Measurements from ENCODE around the gene PDE11A.

Gene PDE11A

DNA sequence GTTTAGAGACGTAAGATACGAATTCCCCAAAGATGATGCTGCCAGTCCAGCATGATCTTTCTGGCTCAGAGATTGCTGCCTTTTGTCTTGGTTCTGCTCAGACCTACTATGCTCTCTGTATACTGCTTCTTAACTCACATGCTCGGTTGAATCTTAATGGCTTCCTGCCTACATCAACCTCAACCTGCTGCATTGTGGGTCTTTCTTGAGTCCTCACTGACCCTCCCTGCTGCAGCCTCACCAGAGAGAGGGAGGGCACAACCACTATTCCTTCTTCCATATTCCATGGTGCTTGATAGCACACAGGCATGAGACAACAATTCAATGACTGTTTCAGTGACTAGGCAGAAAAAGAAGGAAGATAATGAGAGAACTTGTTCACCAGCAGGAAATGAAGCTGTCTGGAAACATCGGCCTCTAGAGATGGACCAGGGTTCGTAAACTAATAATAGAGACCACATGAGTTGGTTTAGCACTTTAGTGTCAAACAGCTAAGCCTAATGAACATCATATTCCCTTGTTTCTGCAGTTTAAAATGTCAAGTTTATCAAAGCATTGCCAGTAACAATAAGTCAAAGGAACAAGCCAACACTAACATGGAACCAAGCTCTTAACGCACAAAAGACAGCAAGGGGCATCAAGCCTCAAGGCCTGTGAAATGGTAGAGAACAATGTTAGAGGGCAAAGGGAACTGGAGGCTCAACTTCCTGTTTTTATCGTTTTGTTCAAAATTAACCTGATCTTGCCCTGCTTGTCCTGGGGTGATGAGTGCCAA lies 333.9 kb downstream of the PDE11A start:
- CTCF ChIA-PET = no interaction called here
- H3K4me3 Mint-ChIP-seq = no peak overlapping the region
- H3K27me3 Mint-ChIP-seq = peaks cover 4% of the 10 kb centered on the region
- no peak for DNase-seq
- no peaks in the 10 kb centered on the region for H3K9me3 Mint-ChIP-seq
- no peaks in the 10 kb centered on the region for H3K4me1 Mint-ChIP-seq
- H3K36me3 Mint-ChIP-seq = no peaks in the 10 kb centered on the region
- H3K27ac Mint-ChIP-seq = no peak overlapping the region

DNA sequence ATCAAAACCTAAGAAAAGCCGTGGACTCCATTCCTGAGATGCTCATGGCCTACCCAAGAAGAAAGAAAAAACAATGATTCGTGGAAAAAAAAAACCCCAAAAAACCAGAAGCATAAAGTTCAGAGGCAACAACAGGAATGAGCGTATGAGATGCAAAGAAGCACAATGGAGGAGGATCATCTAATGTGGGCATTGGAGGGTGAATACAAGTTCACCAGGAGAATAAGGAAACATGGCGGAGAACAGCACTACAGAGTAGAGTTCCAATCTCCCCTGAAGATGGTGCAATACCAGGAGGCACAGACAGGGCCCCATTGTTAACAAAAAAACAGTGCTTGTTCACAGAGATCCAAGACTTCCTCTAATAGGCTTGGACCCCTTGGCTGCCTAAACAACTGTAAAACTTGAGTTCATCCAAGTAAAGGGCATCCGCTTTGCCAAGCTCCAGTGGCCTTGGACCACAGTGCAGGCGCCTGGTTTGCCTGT lies 337.2 kb downstream of the PDE11A start:
- CTCF ChIA-PET = no interaction called here
- Mint-ChIP-seq H3K9me3 (no peaks in the 10 kb centered on the region), H3K27me3 (peaks cover 6% of the 10 kb centered on the region), H3K36me3 (no peaks in the 10 kb centered on the region), H3K4me3 (no peak overlapping the region), H3K4me1 (no peaks in the 10 kb centered on the region), H3K27ac (no peak overlapping the region)
- DNase-seq = no peak

DNA sequence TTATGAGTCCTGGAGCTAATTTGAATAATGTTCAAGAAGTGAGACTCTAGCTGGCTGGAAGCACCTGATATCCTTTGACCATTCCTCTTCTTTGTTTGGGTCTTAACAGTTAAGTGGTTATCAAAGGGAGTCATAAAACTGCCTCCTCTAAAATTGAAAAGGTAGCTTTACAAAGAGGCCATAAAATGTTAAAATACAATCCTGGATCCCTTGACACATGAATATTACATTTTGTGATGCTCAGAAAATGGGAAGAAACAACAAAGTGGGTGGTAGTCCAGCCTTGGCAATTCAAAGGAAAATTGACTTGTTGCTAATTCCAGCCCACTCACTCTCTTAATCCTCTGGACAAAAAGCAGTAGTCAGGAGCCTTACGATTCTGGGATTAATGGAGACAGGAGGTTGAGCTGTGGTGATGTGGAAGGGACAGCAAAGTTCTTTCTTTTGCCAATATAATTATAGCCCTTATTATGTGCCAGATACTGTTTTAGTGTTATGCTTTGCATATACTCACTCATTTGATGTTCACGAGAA lies 339.2 kb downstream of the PDE11A start:
- Mint-ChIP-seq H3K4me1 (no peaks in the 10 kb centered on the region), H3K27ac (no peak overlapping the region), H3K9me3 (no peaks in the 10 kb centered on the region), H3K36me3 (no peaks in the 10 kb centered on the region), H3K4me3 (no peak overlapping the region), H3K27me3 (peaks cover 12% of the 10 kb centered on the region)
- DNase-seq = no peak
- CTCF ChIA-PET = interaction anchor here (1.0 kb wide), 1 partner anchor 9 kb away, joined by 3 read pairs; no protein-coding TSS in a partner anchor

DNA sequence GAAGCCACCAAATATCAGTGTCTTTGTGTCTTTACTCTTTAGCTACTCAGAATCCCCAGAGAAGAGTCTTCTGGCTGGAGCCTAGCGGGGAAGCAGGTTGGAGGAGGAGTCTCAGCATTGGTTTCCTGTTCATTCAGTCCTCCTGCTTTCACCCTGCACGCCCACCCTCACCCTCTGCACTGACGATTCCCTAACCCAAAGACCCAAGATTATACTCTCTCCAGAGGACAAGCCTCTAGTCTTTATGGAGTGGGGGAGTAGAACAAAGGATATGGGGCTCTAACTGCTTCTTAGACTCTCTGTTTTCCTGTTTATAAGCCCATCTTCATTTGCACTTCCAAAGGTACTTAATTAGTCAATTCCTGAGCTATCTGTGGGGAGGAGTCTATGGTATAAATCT lies 341.2 kb downstream of the PDE11A start:
- CTCF ChIA-PET = interaction anchor here (0.6 to 0.9 kb wide), 2 partner anchors 32 to 396 kb away, joined by 3 to 4 read pairs; no protein-coding TSS in a partner anchor
- DNase-seq = no peak
- H3K27ac Mint-ChIP-seq = no peak overlapping the region
- H3K9me3 Mint-ChIP-seq = no peaks in the 10 kb centered on the region
- H3K27me3 Mint-ChIP-seq = peaks cover 23% of the 10 kb centered on the region
- H3K36me3 Mint-ChIP-seq = no peaks in the 10 kb centered on the region
- H3K4me3 Mint-ChIP-seq = no peak overlapping the region
- H3K4me1 Mint-ChIP-seq = no peaks in the 10 kb centered on the region

DNA sequence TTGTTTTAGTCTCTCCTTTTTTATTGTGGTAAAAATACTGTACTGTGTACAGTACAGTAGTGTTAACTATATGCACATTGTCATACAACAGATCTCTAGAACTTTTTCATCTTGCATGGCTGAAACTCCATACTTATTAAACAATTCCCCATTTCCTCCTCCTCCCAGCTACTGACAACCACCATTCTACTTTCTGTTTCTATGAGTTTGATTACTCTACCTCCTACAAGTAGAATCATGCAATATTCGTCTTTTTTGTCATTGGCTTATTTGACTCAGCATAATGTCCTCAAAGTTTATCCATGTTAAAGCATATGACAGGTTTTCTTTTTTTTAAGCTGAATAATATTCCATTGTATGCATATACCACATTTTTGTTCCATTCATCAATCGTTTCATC lies 341.8 kb downstream of the PDE11A start:
- CTCF ChIA-PET = interaction anchor here (0.6 to 1.4 kb wide), 3 partner anchors 13 to 396 kb away, joined by 3 to 4 read pairs (median 3); no protein-coding TSS in a partner anchor
- Mint-ChIP-seq H3K27me3 (peaks cover 23% of the 10 kb centered on the region), H3K36me3 (no peaks in the 10 kb centered on the region), H3K9me3 (no peaks in the 10 kb centered on the region), H3K4me3 (no peak overlapping the region), H3K4me1 (no peaks in the 10 kb centered on the region), H3K27ac (no peak overlapping the region)
- no peak for DNase-seq

DNA sequence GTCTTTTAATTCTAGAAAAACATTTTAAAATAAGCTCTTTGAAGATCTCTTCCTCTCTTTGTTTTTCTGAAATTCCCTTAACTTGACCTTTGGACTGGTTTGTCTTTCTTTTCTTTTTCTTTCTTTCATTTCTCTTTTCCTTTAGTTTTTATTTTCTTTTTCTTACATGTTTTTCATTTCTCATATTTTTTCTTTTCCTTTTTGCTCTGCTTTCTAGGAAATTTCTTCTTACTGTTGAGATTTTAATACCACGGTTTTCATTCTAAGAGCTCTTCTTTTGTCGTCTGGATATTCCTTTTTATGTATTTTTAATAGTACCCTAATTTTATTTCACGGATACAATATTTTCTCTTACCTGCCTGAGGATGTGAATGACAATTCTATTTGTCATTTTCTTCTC lies 342.2 kb downstream of the PDE11A start:
- Mint-ChIP-seq H3K9me3 (no peaks in the 10 kb centered on the region), H3K27me3 (peaks cover 25% of the 10 kb centered on the region), H3K4me3 (no peak overlapping the region), H3K36me3 (no peaks in the 10 kb centered on the region), H3K27ac (no peak overlapping the region), H3K4me1 (no peaks in the 10 kb centered on the region)
- CTCF ChIA-PET = interaction anchor here (0.9 to 1.4 kb wide), 2 partner anchors 12 to 33 kb away, joined by 3 read pairs; no protein-coding TSS in a partner anchor
- DNase-seq = no peak

DNA sequence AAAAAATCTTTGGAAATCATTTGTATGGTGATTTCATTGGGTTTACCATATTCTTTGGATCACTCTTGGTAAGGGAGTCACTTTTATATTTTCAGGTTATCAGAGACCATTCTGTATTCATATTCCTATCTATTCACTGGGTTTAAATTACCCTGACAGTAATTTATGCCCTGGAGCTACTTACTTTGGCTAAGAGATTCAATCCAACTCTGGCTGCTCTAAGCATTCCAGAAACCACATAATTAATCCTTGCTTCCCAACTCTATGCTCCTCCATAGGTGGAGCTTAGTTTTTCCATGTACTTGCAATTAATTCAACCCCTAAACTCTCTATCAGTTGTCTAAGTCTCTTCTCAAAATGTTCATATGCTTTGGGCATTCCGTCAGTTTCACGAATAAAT lies 343.7 kb downstream of the PDE11A start:
- no peaks in the 10 kb centered on the region for H3K4me1 Mint-ChIP-seq
- H3K9me3 Mint-ChIP-seq = no peaks in the 10 kb centered on the region
- H3K36me3 Mint-ChIP-seq = no peaks in the 10 kb centered on the region
- CTCF ChIA-PET = interaction anchor here (1.0 to 1.7 kb wide), 3 partner anchors 35 to 395 kb away, joined by 3 to 7 read pairs (median 5); no protein-coding TSS in a partner anchor
- no peak overlapping the region for H3K27ac Mint-ChIP-seq
- H3K4me3 Mint-ChIP-seq = no peak overlapping the region
- peaks cover 30% of the 10 kb centered on the region for H3K27me3 Mint-ChIP-seq
- DNase-seq = no peak

DNA sequence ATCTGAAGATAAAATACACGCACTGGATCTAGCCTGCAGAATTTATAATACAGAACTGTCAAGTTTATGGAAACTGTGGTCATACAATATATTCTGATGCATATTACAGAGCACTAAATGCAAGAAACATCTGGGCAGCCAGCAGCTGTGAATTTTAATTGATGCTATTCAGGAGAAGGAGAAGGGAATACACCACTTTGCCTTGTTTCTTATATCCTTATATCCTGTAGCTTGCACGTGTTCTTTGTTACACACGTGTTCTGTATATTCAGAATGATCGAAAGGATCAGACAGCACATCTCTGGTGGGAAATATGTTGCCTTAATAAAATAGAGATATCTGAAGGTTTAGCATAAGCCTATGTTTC lies 344.2 kb downstream of the PDE11A start:
- H3K27ac Mint-ChIP-seq = no peak overlapping the region
- H3K36me3 Mint-ChIP-seq = no peaks in the 10 kb centered on the region
- CTCF ChIA-PET = interaction anchor here (1.5 to 1.7 kb wide), 2 partner anchors 392 to 394 kb away, joined by 3 to 7 read pairs; no protein-coding TSS in a partner anchor
- H3K27me3 Mint-ChIP-seq = peaks cover 30% of the 10 kb centered on the region
- no peak for DNase-seq
- H3K4me1 Mint-ChIP-seq = no peaks in the 10 kb centered on the region
- H3K9me3 Mint-ChIP-seq = no peaks in the 10 kb centered on the region
- H3K4me3 Mint-ChIP-seq = no peak overlapping the region

DNA sequence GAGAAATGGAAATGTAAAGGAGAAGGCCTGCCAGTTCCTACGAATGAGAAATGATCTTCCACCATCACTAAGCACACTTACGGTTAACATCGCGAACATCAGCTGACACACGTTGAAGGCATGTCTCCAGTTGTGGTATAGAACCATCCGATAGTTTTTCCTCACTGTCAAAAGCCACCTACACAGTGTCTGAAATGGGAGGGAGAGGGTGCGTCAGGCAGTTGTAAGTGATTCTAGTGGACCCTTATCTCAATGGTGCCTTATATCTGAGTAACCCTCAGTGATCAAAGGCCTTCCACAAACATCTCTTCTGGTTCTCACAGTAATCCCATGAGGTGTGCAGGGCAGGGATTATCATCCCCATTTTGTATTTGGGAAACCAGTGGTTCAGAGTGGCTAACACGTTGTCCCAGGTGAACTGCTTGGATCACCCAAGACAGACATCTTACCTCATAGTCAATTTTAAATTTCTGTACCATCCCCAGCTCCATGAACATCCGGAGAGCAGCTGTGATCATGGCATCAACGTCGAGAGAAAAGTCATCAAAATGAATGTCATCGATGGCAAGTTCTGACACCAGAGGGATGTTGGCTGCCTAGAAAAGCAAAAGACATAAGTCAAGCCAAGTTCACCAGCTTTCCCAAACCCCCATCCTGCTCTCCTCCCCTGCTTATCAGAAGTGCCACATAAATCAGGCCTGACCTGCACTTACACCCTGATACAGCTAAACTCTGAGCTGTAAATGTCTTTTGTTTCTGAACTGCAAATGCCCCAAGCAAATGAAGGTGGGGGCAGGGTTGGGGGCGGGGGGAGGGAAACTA lies 344.8 kb downstream of the PDE11A start:
- DNase-seq = no peak
- CTCF ChIA-PET = interaction anchor here (1.0 to 1.7 kb wide), 3 partner anchors 392 to 564 kb away, joined by 3 to 7 read pairs (median 3); no protein-coding TSS in a partner anchor
- no peaks in the 10 kb centered on the region for H3K4me1 Mint-ChIP-seq
- H3K27me3 Mint-ChIP-seq = peaks cover 30% of the 10 kb centered on the region
- no peak overlapping the region for H3K27ac Mint-ChIP-seq
- no peak overlapping the region for H3K4me3 Mint-ChIP-seq
- no peaks in the 10 kb centered on the region for H3K36me3 Mint-ChIP-seq
- H3K9me3 Mint-ChIP-seq = no peaks in the 10 kb centered on the region

DNA sequence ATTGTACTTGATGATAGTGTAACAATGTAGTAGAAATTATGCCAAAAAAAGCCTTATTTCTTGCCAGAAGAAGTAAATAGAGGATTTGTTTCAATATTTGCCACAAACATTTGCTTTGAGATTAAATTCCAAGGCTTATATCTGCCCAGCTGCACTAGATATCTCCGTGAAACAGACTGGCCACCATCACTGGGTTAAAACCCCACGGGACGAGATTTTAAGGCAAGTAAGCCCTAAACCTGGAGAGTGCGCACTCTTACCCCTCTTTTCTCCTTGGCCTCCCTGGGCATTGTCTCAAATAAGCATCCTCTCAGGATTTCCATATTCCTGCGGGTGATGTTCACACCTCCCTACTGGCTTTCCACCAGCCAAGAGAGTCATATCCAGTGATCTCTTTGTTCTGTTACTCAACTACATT lies 345.6 kb downstream of the PDE11A start:
- Mint-ChIP-seq H3K27me3 (peaks cover 30% of the 10 kb centered on the region), H3K36me3 (no peaks in the 10 kb centered on the region), H3K9me3 (no peaks in the 10 kb centered on the region), H3K27ac (no peak overlapping the region), H3K4me3 (no peak overlapping the region), H3K4me1 (no peaks in the 10 kb centered on the region)
- CTCF ChIA-PET = interaction anchor here (1.0 to 2.6 kb wide), 4 partner anchors 237 to 563 kb away, joined by 3 to 9 read pairs (median 4); no protein-coding TSS in a partner anchor
- no peak for DNase-seq

DNA sequence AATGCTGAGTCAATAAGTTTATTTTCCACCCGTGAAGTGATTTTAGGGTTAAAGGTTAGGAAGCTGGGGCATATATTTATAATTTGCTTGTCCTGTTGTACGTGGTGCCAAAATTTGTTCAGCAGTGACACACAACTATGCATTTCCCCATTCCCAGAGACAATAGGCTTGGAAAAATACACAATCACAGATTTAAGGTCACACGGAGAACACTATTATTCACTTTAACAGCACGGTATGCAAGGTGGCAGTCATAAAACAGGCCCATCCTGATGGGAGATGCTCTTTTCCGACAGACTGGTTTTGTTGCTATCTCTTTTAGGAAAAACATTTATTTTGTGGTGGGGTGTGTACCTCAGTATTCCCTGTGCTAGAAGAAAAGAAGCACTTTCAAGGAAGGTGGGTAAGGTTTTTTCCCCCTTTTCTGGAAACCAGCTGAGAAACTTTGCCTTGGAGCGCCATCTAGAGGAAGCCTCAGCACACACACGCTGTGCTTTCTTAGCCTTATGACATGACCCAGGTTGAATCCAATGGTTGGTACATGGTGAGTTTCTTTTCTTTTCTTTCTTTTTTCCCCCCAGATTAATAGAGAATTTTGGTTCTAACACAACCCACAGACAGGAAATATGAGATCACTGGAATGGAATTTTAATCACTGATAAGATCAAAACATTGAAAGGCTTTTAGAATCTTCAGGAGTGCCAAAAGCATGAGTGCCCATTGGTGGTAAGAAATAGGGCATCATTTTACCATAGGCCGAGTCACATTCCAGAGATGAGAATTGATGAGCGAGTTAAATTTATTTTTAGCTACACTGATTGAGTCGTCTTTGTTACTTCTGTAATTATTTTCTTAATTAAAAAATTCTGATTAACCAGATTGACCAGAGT lies 347.9 kb downstream of the PDE11A start:
- Mint-ChIP-seq H3K4me3 (no peak overlapping the region), H3K27me3 (peaks cover 21% of the 10 kb centered on the region), H3K36me3 (no peaks in the 10 kb centered on the region), H3K27ac (no peak overlapping the region), H3K4me1 (no peaks in the 10 kb centered on the region), H3K9me3 (no peaks in the 10 kb centered on the region)
- peak; percentile 67 for DNase-seq
- CTCF ChIA-PET = interaction anchor here (0.6 to 3.9 kb wide), 16 partner anchors 9 to 1720 kb away, joined by 3 to 26 read pairs (median 4); no protein-coding TSS in a partner anchor

DNA sequence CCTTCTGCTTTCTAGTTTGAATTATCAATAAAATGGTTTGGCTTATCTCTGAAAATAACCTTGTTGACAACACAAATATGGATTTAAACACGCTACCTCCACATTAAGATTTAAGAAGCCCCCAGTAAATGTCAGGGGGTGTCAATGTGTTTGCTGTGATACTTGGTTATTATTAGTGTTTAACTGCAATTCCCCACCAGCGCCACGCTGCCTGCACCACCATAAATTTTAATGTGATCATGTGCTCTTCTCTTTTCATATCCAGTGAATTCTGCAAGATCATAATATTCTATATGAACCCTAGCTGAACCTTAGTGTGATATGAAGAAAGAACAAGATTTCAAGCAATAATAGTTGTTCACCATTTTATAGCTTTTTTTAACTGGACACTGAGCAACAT lies 349.3 kb downstream of the PDE11A start:
- Mint-ChIP-seq H3K9me3 (no peaks in the 10 kb centered on the region), H3K27me3 (peaks cover 24% of the 10 kb centered on the region), H3K27ac (no peak overlapping the region), H3K4me1 (no peaks in the 10 kb centered on the region), H3K36me3 (no peaks in the 10 kb centered on the region), H3K4me3 (no peak overlapping the region)
- no peak for DNase-seq
- CTCF ChIA-PET = interaction anchor here (0.9 to 3.9 kb wide), 5 partner anchors 108 to 559 kb away, joined by 3 to 26 read pairs (median 4); no protein-coding TSS in a partner anchor

Data from activated naive CD4-positive, alpha-beta T cell treated with anti-CD3 and anti-CD28 coated beads, Interleukin-2, amount 10 ng/mL, durations not matched to agents 7 days and 5 days (primary cell).